GM04503 (cell line): Measurements from ENCODE around the gene ERAP2.
A peak's percentile ranks its signal among the peaks of the same experiment; 100 is the strongest.

Experiments used
- DNase-seq: peaks from one replicate; pipeline ENCODE4 v3.0.0-alpha.2; 2012; ENCODE audit warnings: low read depth

Gene ERAP2

DNA sequence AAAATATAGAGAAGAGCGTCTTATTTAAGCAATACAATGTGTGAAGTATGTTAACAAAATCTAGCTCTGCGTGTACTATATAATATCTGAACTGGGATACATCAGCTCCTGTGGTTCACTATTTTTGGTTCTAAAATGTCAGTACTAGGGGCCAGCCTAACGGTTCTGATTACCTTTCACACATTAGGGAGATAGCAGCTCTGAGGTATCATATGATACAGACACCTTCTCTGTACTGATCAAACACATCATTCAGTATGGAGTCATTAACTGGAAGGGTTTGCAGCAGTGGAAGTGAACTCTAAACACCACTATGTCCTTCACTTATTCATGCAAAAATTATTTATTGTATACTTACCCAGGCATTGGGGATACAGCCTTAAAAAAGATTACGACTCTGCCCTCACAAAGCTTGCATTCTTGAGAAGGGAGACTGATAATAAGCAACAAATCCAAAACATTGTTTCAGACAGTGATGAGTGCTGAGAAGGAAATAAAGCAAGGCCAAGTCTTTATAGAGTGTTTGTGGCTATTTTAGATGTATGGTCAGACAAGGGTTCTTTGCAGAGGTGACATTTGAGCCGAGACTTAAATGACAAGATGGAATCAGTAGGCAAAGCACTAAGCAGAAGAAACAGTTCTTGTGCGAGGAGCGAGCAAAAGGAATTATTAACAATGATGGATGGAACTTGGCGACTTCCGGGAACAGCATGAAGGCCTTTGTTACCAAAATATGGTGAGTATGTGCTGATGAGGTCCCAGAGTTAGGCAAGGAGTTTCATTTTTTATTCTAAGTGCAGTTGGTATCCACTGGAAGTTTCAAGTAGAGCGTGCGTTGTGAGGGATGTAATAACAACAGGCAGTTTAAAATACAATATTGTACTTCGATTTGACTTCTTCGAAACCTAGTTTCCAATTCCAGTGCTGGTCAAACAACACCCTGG is 57.7 kb downstream of the ERAP2 start:
- DNase-seq, result no peak

GRCh38 chr5:96934708-96935558 is 58.6 kb downstream of the ERAP2 start:
- peak; percentile 77 for DNase-seq

DNA sequence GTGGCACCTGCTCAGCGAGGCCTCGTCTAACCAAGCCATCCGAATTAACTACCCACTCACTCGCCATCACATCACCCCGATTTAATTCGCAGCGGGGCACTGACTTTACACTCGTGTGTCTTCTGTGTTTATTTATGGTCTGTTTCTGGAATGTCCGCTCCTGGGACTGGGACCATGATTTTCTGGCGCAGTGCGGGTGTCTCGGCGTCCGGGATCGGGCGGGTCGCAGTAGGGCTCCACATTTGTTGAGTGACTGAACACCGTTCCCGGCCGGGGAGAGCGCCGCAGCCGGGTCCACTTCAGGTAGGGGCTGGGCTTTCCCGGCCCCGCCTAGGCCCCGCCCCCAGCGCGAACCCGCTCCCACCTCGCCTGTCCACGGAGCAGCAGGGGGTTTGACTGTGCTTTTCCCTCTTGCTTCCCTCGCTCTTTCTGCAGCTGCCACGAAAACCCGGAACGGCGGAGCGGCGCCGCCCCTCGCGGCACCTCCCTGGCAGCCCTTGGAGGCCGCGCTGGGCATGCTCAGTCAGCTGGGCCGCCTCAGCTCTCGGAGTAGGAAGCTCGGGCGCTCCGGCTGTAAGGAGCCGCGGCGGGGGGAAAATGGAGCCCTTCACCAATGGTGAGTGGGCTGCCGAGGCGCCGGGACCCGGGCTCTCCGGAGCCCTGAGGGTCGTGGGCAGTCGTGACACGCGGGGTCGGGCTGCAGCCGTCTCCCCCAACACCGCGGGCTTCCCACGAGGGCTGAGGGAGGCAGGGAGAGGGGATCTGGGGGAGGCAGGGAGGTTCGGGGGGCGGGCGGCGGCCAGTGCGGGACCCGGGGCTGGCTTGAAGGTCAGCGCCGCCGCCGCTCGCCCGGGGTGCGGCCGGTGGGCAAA is 59.5 kb downstream of the ERAP2 start, which contains the start of gene LNPEP:
TSS of gene LNPEP (plus strand) at position 522 of the 872 bp plus-strand sequence. CDS start at position 598, 76 bp downstream.
- DNase-seq, result peak; percentile 88

DNA sequence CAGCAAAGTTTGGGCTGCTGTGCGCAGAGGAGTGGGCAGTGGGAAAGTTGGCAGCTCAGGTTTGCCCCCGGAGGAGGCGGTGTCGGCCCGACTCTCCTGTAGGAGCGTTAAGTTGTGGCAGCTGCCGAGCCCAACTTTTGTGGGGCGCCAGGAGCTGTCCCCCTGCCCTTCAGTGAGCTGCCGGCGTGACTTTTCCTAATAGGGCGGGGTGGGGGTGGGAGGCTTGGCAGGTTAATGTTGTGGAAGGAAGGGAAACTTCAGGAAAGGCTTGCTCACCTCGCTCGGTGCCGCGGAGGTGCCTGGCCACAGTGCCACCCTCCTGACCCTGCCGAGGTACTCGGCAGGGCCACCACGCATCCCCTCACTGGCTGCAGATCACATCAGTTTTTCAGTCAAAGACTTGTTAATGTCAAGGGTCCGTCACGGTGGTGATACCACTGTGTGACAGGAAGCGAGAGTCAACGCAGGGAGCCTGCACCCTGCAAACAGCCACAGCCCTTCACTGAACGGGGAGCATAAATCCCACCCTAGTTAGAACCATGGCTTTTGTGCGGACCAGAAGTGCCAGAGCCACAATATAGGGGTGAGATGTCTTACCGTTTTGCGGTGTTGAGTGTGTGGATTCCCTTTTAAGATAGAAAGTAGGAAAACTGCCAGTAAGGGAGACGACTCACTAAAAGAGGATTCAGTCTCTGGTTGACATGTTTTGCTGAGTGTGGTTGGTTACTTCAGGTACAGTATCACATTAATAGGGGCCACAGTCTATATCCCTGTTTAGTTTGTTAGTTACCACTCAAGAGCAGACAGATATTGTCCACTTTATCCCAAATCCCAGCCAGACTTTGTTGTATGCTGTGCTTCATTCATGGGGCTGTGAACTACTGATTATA is 60.4 kb downstream of the ERAP2 start:
- no peak for DNase-seq

DNA sequence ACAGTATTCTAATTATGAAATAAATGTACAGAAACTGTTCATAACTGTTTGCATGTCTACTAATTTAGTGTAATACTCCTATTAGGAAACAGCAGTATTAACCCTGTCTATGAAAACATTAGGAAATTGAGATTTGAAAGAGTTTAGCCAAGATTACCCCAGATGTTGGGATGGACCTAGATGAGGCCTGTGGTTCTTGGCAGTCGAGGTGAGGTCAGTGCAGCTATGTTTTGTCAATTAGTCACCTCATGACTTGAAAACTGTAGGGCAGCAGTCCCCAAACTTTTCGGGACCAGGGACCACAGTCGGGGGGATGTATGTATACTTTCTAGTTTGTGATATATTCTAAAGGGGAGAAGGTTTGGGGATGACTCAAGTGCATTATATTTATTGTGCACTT is 64.3 kb downstream of the ERAP2 start:
- no peak for DNase-seq

DNA sequence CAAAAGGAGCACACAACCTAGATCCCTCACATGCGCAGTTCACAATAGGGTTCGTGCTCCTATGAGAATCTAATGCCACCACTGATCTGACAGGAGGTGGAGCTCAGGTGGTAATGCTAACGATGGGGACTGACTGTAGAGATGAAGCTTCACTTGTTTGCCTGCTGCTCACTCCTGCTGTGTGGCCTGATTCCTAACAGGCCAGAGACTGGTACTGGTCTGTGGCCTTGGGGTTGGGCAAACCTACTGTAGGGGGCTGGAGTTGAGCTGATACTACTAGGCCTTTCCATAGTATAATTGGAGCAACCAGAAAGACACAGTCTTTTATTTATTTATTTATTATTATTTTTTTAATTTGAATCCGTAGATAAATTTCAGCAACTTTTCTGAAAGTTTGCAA is 64.8 kb downstream of the ERAP2 start:
- no peak for DNase-seq

DNA sequence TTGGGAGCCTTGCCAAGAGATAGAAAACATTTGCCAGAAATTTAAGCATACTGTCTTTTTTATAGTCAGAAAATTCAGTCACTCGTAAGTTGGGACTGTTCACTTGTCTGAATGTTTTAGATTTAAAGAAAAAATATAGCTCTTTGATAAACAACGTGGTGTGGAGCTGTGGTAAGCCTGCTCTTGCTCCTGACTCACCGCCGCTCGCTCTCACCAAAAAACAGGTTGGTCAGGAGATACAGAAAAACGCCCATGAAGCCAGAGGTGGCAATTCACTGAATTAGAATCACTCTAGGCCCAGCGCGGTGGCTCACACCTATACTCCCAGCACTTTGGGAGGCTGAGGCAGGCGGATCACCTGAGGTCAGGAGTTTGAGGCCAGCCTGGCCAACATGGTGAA is 65.8 kb downstream of the ERAP2 start:
- no peak for DNase-seq

DNA sequence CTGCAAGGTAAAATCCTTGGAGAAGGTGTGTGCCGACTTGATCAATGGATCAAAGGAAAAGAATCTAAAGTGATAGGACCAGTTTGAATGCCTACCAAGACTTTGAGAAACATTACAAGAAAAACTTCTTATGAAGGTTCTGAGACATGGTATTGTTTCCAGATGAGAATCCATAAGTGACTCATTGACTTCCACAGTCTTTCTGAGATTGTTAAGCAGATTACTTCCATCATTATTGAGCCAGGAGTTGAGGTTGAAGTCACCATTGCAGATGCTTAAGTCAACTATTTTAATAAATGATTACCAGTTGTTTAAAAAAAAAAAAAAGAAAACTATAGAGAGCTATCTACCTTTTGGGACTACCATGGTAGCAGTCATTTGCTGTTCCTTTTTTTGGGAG is 66.6 kb downstream of the ERAP2 start:
- DNase-seq, result no peak

DNA sequence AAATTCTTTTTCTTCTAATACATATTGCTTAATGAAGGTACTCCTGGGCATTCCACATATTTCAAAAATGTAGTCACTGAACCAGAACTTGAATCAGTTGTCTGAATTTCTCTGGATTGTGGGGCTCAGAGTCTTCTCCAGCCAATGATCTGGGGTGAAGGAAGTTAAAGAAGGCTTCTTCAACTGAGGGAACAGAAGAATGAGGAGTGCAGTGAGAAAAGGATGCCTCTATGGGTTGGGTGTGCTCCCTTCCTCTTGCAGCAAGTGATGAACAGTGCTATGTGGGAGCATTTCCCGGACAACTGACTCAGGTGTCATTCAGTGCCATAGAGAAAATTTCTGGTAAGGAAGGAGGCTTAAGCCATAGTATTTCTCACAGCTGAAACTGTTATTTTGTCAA is 67.5 kb downstream of the ERAP2 start:
- DNase-seq, result no peak

- no peak for DNase-seq
Measured at GRCh38 chr5:96945144-96945897, 69.0 kb downstream of the ERAP2 start.

DNA sequence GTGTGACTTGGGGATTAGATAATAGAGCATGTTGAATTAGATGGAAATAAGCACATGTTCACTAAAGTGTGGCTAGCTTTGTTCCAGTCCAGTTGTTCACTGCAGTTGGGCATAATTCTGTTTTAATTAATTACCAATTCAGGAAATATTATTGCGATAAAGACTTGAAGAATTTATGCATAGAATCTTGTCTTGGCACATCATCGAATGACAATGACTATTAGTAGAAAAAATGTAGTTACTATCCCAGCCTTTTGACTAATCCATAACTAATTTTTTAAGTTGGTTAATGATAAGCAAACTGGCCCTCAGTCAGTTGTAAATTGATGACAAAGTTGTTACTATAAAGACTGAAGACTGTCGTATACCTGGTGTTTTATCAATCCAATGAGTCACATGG is 70.1 kb downstream of the ERAP2 start:
- DNase-seq, result no peak

GRCh38 chr5:96952118-96952750 is 75.9 kb downstream of the ERAP2 start:
- no peak for DNase-seq

- DNase-seq, result no peak
Measured at GRCh38 chr5:96952974-96953730, 76.9 kb downstream of the ERAP2 start.

- no peak for DNase-seq
Measured at GRCh38 chr5:96957254-96958049, 81.2 kb downstream of the ERAP2 start.

- no peak for DNase-seq
Measured at GRCh38 chr5:96958977-96959376, 82.7 kb downstream of the ERAP2 start.

GRCh38 chr5:96961053-96961452 is 84.8 kb downstream of the ERAP2 start:
- DNase-seq, result no peak

GRCh38 chr5:96962540-96962991 is 86.3 kb downstream of the ERAP2 start:
- no peak for DNase-seq

- peak; percentile 73 for DNase-seq
Measured at GRCh38 chr5:96963267-96963666, 87.0 kb downstream of the ERAP2 start.
